Fibroblast of pulmonary artery (primary cell): Measurements from ENCODE around the gene NKAIN2.

ENCODE experiments used
- DNase-seq: peaks from one replicate; pipeline ENCODE4 v3.0.0-alpha.2; 2010; ENCODE audit warnings: low read depth
- H3K4me3 ChIP-seq: replicated peaks from 2 replicates; pipeline ENCODE4 v1.5.1; 2011; ENCODE audit warnings: low read depth, mild to moderate bottlenecking, control low read depth, low read length, moderate library complexity
- TF ChIP-seq, protein P1 (sequence below): IDR thresholded peaks from 2 replicates; pipeline ENCODE4 v1.5.1; 2011; ENCODE audit warnings: mild to moderate bottlenecking, control low read depth, low read length, inconsistent platforms; ENCODE audit errors: missing control alignments

Gene NKAIN2

DNA sequence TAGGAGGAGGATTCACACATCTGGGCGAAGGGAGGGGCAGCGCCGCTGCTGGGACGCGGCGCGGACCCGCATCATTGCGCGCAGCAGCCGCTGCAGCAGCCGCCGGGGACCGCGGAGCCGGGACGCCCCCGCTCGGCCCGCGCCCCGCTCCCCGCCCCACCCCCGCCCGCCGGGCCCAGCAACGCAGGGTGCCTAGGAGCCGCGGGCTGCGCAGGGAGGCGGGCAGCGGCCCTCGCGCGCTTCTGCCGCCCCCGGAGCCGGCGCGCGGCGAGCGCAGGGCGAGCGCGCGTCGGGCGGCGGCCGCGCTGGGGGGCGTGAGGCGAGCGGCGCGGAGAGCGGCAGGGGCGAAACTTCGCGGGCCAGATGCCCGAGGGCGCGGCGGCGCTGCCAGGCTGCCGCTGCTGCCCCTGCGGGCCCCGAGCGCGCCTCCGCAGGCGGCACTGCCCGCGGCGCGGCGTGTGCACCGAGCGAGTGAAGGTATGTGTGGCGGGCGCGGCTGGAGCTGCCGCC, at the start of gene NKAIN2:
TSS of gene NKAIN2 (plus strand) at position 362 of the 510 bp plus-strand sequence.
- TF ChIP-seq, protein P1, sequence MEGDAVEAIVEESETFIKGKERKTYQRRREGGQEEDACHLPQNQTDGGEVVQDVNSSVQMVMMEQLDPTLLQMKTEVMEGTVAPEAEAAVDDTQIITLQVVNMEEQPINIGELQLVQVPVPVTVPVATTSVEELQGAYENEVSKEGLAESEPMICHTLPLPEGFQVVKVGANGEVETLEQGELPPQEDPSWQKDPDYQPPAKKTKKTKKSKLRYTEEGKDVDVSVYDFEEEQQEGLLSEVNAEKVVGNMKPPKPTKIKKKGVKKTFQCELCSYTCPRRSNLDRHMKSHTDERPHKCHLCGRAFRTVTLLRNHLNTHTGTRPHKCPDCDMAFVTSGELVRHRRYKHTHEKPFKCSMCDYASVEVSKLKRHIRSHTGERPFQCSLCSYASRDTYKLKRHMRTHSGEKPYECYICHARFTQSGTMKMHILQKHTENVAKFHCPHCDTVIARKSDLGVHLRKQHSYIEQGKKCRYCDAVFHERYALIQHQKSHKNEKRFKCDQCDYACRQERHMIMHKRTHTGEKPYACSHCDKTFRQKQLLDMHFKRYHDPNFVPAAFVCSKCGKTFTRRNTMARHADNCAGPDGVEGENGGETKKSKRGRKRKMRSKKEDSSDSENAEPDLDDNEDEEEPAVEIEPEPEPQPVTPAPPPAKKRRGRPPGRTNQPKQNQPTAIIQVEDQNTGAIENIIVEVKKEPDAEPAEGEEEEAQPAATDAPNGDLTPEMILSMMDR = no peak
- DNase-seq = no peak
- H3K4me3 ChIP-seq = peak within 1 kb of the TSS; percentile 46

DNA sequence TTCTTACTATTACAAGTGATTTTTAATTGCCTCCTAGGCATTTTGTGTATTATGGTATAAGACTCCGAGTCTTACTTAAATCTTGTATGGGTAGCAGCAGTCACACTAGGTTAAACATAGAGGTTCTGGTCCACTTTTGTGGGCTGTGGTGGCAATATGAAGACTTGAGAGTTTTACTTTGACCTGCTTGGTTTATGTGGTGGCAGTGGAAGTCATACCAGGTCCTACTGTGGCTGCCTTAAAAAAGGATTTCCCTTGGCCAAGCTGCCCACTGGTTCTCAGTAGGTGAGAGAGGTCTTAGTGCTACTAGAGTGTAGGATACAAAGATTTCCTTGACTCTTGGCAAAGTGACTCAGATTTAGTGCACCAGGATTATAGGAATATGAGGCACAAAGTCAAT, 44.2 kb upstream of the NKAIN2 start:
- DNase-seq = no peak
- TF ChIP-seq, protein P1 = no peak
- no peak overlapping the region for H3K4me3 ChIP-seq

DNA sequence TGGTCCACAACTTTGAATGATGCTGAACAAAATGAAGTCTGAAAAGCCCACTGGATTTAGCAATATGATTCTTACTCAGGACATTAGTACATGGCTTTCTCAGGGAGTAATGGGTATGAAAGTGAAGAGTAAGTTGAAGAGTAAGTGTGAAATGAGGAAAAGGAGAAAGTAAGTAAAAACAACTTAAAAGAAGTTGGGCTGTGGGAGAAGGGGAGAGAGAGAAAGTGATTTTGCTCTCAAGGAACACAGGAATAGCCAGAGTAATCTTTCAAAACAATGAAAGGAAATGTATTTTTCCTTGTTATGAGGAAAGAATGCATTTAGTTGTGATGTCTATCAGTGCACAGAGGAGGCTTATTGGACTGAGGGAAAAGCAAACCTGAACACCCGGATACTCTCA, 39.8 kb upstream of the NKAIN2 start:
- H3K4me3 ChIP-seq = no peak overlapping the region
- TF ChIP-seq, protein P1 = no peak
- DNase-seq = no peak

DNA sequence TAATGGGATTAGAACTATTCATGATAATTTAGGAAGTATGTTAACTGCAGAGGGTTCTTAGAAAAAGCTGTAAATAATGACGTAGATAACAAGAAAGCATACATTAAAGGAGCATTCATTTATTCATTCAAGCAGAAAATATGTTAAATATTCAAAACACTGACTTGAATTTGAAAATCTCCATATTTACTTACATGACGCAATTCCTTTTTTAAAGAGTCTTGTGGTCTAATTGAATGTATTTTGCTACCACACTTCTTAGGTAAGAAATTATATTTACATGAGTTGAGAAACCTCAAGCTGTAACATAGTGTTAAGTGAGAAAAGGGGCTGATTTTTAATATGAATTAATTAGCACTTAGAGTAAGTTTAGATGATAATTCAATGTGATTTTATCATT, 38.9 kb upstream of the NKAIN2 start:
- DNase-seq = no peak
- no peak overlapping the region for H3K4me3 ChIP-seq
- TF ChIP-seq, protein P1 = no peak

DNA sequence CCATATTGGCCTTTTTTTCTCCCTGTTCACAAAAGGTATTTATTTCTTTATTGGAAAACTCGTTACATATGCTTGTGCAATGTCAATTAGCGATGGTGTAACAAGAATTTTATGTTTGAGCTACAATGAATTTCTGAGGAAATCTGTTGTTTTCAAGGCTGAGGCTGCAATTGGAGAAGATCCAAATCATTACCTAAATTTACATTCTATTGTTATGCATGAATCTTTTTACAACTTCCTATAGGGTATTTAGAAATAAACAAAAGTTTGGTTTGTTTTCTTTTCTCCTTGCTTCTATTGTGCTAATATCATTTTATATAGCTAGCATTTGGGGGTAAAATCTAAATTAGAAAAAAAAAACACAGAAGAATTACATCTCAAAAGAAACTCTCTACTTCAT, 34.7 kb upstream of the NKAIN2 start:
- TF ChIP-seq, protein P1 = no peak

DNA sequence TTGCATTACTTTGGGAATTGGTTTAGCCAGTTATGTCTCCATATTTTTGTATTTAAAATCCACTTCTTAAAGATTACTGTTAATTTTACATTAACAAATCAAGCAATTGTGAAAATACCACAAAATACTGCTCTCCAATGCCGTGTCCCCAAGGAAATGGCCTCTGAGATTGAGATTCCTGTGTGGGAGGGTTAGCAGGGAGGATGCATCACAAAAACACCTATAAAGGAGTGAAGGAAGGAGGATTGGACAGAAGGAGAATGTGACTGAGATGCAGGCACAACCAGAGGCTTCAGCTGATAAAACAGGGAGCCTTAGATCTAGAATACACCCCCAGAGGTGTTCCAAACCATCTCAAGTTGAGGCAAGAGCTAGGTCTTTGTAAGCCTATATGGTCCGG, 34.2 kb upstream of the NKAIN2 start:
- no peak for DNase-seq
- no peak overlapping the region for H3K4me3 ChIP-seq
- TF ChIP-seq, protein P1 = no peak

More for the DNA sequence above, 34.7 kb upstream of the NKAIN2 start:
- no peak overlapping the region for H3K4me3 ChIP-seq
- no peak for DNase-seq

DNA sequence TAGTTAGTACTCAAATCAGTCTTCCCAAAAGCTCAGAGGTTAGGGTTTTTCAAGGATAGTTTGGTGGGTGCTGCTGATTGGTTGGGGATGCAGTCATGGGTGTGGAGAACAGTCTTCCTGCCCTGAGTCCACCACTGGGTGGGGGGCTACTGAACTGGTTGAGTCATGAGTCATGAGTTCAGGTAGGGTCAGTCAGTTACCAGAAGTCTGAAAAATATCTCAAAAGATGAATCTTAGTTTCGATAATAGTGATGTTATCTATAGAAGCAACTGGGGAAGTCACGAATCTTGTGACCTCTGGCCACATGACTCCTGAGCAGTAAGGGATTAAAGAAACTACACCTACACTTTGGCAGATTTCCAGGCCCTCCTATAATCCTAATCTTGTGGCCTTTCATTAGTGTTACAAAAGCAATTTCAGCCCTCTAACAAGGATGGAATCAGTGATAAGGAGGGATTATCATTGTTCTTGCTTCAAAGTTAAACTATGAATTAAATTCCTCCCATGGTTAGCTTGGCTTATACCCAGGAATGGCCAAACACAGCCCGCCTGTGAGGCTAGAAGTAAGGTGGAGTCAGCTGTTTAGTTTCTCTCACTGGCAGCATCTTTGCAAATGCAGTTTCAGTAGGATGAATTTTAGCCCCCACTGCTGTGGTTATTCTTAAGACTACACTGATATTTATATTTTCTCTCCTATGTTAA, 33.3 kb upstream of the NKAIN2 start:
- H3K4me3 ChIP-seq = no peak overlapping the region
- DNase-seq = peak; percentile 3
- TF ChIP-seq, protein P1 = no peak
